OCI-LY1 (cell line): Measurements from ENCODE around the gene ITPRIPL2.

Experiments used
- H2AFZ ChIP-seq: fragments of 200-600 bp; sonication (generic), shearing (Covaris generic); 2 replicates; pipeline ENCODE4 v1.6.0; 2014; ENCODE audit warnings: antibody characterized with exemption, mild to moderate bottlenecking, low read length
- H3F3A ChIP-seq: fragments of 200-600 bp; sonication (generic), shearing (Covaris generic); 2 replicates; pipeline ENCODE4 v1.6.0; 2014; ENCODE audit warnings: mild to moderate bottlenecking, antibody characterized with exemption, low read length, moderate library complexity; ENCODE audit not compliant: insufficient read depth
- H3K27ac ChIP-seq: fragments of 200-600 bp; sonication (generic); 2 replicates; pipeline ENCODE4 v1.5.1; 2014; ENCODE audit warnings: low read length, mixed run types, mild to moderate bottlenecking, low read depth; ENCODE audit not compliant: poor library complexity, severe bottlenecking
- H3K27me3 ChIP-seq: fragments of 200-600 bp; sonication (generic); 2 replicates; pipeline ENCODE4 v1.6.0; 2014; ENCODE audit warnings: antibody characterized with exemption, mild to moderate bottlenecking, low read length, moderate library complexity; ENCODE audit not compliant: insufficient read depth
- H3K36me3 ChIP-seq: fragments of 200-600 bp; sonication (generic); 2 replicates; pipeline ENCODE4 v1.6.1; 2014; ENCODE audit warnings: mild to moderate bottlenecking, antibody characterized with exemption, low read length, moderate library complexity, mixed read lengths; ENCODE audit not compliant: insufficient read depth
- H3K4me1 ChIP-seq: fragments of 200-600 bp; sonication (generic); 2 replicates; pipeline ENCODE4 v1.5.1; 2014; ENCODE audit warnings: mild to moderate bottlenecking, low read length, moderate library complexity; ENCODE audit not compliant: insufficient read depth, severe bottlenecking
- H3K4me2 ChIP-seq: fragments of 200-600 bp; sonication (generic), shearing (Covaris generic); 2 replicates; pipeline ENCODE4 v1.6.1; 2014; ENCODE audit warnings: low read length
- H3K4me3 ChIP-seq: fragments of 200-600 bp; sonication (generic); 2 replicates; pipeline ENCODE4 v1.5.1; 2014; ENCODE audit warnings: low read length, low read depth, mild to moderate bottlenecking, mixed read lengths; ENCODE audit not compliant: poor library complexity, severe bottlenecking
- H3K79me2 ChIP-seq: fragments of 200-600 bp; shearing (Covaris generic); 2 replicates; pipeline ENCODE4 v1.6.1; 2016; ENCODE audit warnings: mixed run types, low read length, mixed read lengths; ENCODE audit not compliant: insufficient read depth
- H3K9ac ChIP-seq: fragments of 200-600 bp; sonication (generic), shearing (Covaris generic); 2 replicates; pipeline ENCODE4 v1.6.1; 2014; ENCODE audit warnings: mild to moderate bottlenecking, low read length, mixed read lengths
- H3K9me2 ChIP-seq: fragments of 200-600 bp; sonication (generic), shearing (Covaris generic); 2 replicates; pipeline ENCODE4 v1.6.1; 2014; ENCODE audit warnings: low read depth, mild to moderate bottlenecking, low read length, mixed read lengths
- H3K9me3 ChIP-seq: fragments of 200-600 bp; shearing (Covaris generic); 2 replicates; pipeline ENCODE4 v1.6.1; 2014; ENCODE audit warnings: low read length, mixed read lengths
- H4K20me1 ChIP-seq: fragments of 200-600 bp; sonication (generic), shearing (Covaris generic); 2 replicates; pipeline ENCODE4 v1.6.0; 2016; ENCODE audit warnings: mild to moderate bottlenecking, low read length; ENCODE audit not compliant: insufficient read depth
- CTCF ChIP-seq: fragments of 200-600 bp; sonication (generic), shearing (Covaris generic); IDR thresholded peaks from 2 replicates; pipeline ENCODE4 v1.5.1; 2017; ENCODE audit warnings: mild to moderate bottlenecking, antibody characterized with exemption, low read length, moderate library complexity, mixed read lengths
- EZH2 ChIP-seq: fragments of 200-600 bp; sonication (generic), shearing (Covaris generic); IDR thresholded peaks from 2 replicates; pipeline ENCODE4 v1.8.0; 2017; ENCODE audit warnings: borderline replicate concordance, mixed run types, mild to moderate bottlenecking, antibody characterized with exemption, low read length, moderate library complexity, mixed read lengths

ITPRIPL2 gene

GRCh38 chr16:19068237-19068815 is 45.4 kb upstream of the ITPRIPL2 start:
- H3K79me2 ChIP-seq: no peaks in the 10 kb centered on the region
- H3K27me3 ChIP-seq: no peaks in the 10 kb centered on the region
- peak overlapping the region; percentile 94 for H3K9ac ChIP-seq
- TF ChIP-seq CTCF: no peak
- H3K4me2 ChIP-seq: peak overlapping the region; percentile 61
- no peaks in the 10 kb centered on the region for H3K9me2 ChIP-seq
- no peaks in the 10 kb centered on the region for H3K9me3 ChIP-seq
- H4K20me1 ChIP-seq: no peaks in the 10 kb centered on the region
- peak overlapping the region; percentile 2 for H2AFZ ChIP-seq
- peak overlapping the region; percentile 90 for H3K27ac ChIP-seq
- no peaks in the 10 kb centered on the region for H3K36me3 ChIP-seq
- peak overlapping the region; percentile 75 for H3K4me3 ChIP-seq
- H3K4me1 ChIP-seq: peaks cover 13% of the 10 kb centered on the region
- H3F3A ChIP-seq: no peaks in the 10 kb centered on the region

- no peak overlapping the region for H2AFZ ChIP-seq
- H3F3A ChIP-seq: no peaks in the 10 kb centered on the region
- H3K9me2 ChIP-seq: no peaks in the 10 kb centered on the region
- peaks cover 17% of the 10 kb centered on the region; the same call in 1 of the 2 replicates for H3K36me3 ChIP-seq
- no peak overlapping the region for H3K4me3 ChIP-seq
- H3K9ac ChIP-seq: no peak overlapping the region
- H3K27ac ChIP-seq: no peak overlapping the region
- peaks cover 13% of the 10 kb centered on the region for H3K4me1 ChIP-seq
- H4K20me1 ChIP-seq: no peaks in the 10 kb centered on the region
- H3K4me2 ChIP-seq: no peak overlapping the region
- no peaks in the 10 kb centered on the region for H3K27me3 ChIP-seq
- H3K9me3 ChIP-seq: no peaks in the 10 kb centered on the region
- no peaks in the 10 kb centered on the region for H3K79me2 ChIP-seq
- peak; percentile 78 for TF ChIP-seq CTCF
- no peak for TF ChIP-seq EZH2
Measured at GRCh38 chr16:19071811-19072777, 41.7 kb upstream of the ITPRIPL2 start.

GRCh38 chr16:19073344-19073743 is 40.4 kb upstream of the ITPRIPL2 start:
- Histone ChIP-seq H3F3A (no peaks in the 10 kb centered on the region), H3K4me1 (peaks cover 11% of the 10 kb centered on the region), H3K79me2 (no peaks in the 10 kb centered on the region), H4K20me1 (no peaks in the 10 kb centered on the region), H3K27me3 (no peaks in the 10 kb centered on the region), H3K4me2 (no peak overlapping the region), H3K36me3 (peaks cover 22% of the 10 kb centered on the region), H3K9ac (no peak overlapping the region), H2AFZ (no peak overlapping the region), H3K4me3 (no peak overlapping the region), H3K27ac (no peak overlapping the region), H3K9me3 (no peaks in the 10 kb centered on the region), H3K9me2 (no peaks in the 10 kb centered on the region)
- TF ChIP-seq CTCF (no peak), EZH2 (no peak)
